ENCODE results near the gene DEFB123.

DNA sequence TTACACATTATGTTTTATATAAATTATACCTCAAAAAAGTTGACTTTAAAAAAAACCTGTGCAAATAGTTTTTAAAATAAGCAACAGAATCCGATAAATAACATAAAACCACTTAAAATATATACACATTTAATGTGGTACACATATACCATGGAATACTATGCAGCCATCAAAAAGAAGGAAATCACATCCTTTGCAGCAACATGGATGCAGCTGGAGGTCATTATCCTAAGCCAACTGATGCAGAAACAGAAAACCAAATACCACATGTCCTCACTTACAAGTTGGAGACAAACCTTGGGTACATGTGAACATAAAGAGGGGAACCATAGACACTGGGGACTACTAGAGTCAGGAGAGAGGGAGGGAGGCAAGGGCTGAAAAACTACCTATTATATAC is 30.4 kb upstream of the DEFB123 start:
- TF ChIP-seq POLR2AphosphoS5 (IDR thresholded peaks at IDR 0.05; ENCODE audit: low read depth, low read length) = no peak
- TF ChIP-seq POLR2A (IDR thresholded peaks at IDR 0.05; ENCODE audit: low read depth, low read length) = no peak
